PC-3 (cell line): ENCODE measurements around the gene BCL2L13. TPM values are rescaled to one million over a fixed set of nuclear protein-coding genes. Genes with fewer than 3 reads are reported as not detected.
A peak's percentile ranks its signal among the peaks of the same experiment; 100 is the strongest.

Experiments used
- ATAC-seq: fragments of 200-7000 bp; cut with Tn5 transposase; 2 replicates; pipeline ENCODE4 v1.9.1; 2020; ENCODE audit warnings: mild to moderate bottlenecking, moderate library complexity
- BruUV-seq: library from RNA; stranded (reverse); fragments of 400-500 nt; replicated peaks from 2 replicates; lab custom pipeline; 2021; lab: Mats Ljungman, UMichigan
- CTCF ChIA-PET: fragments of 300-600 bp; sonication (Branson Sonifier 250); formaldehyde crosslinking; loops from one replicate; lab custom pipeline; 2022; ENCODE audit warnings: antibody characterized with exemption; lab: Charles Lee
- POLR2A ChIA-PET: fragments of 300-600 bp; sonication (Branson Sonifier 250); formaldehyde crosslinking; loops from one replicate; lab custom pipeline; 2022; ENCODE audit warnings: antibody characterized with exemption; ENCODE audit not compliant: unreplicated experiment; lab: Charles Lee
- DNase-seq: peaks from one replicate; pipeline ENCODE4 v3.0.0-alpha.2; 2015
- H2AFZ ChIP-seq: fragments of 300-600 bp; sonication (generic); 2 replicates; pipeline ENCODE4 v1.6.0; 2016; ENCODE audit warnings: antibody characterized with exemption, low read length
- H3F3A ChIP-seq: fragments of 300-600 bp; sonication (generic); one replicate; pipeline ENCODE4 v1.6.0; 2017; ENCODE audit warnings: antibody characterized with exemption, low read length, control low read depth, mild to moderate bottlenecking; ENCODE audit not compliant: unreplicated experiment
- H3K27ac ChIP-seq: fragments of 300-600 bp; sonication (generic); 2 replicates; pipeline ENCODE4 v1.5.1; 2016; ENCODE audit warnings: mild to moderate bottlenecking, low read length
- H3K27me3 ChIP-seq: fragments of 300-600 bp; sonication (generic); 2 replicates; pipeline ENCODE4 v1.6.1; 2016; ENCODE audit warnings: low read length, mixed read lengths
- H3K36me3 ChIP-seq: fragments of 300-600 bp; sonication (generic); 2 replicates; pipeline ENCODE4 v1.6.1; 2016; ENCODE audit warnings: low read depth, mixed run types, low read length, mixed read lengths
- H3K4me1 ChIP-seq: fragments of 300-600 bp; sonication (generic); 2 replicates; pipeline ENCODE4 v1.5.1; 2016; ENCODE audit warnings: low read length; ENCODE audit not compliant: insufficient read depth
- H3K4me2 ChIP-seq: fragments of 300-600 bp; sonication (generic); 2 replicates; pipeline ENCODE4 v1.6.0; 2016; ENCODE audit warnings: low read length
- H3K4me3 ChIP-seq: fragments of 300-600 bp; sonication (generic); 2 replicates; pipeline ENCODE4 v1.5.1; 2016; ENCODE audit warnings: mild to moderate bottlenecking, low read length, mixed read lengths
- H3K79me2 ChIP-seq: fragments of 300-600 bp; sonication (generic); 2 replicates; pipeline ENCODE4 v1.6.1; 2017; ENCODE audit warnings: low read length, mixed read lengths
- H3K9ac ChIP-seq: fragments of 300-600 bp; sonication (generic); 2 replicates; pipeline ENCODE4 v1.6.0; 2016; ENCODE audit warnings: mild to moderate bottlenecking, low read length
- H3K9me2 ChIP-seq: fragments of 300-600 bp; sonication (generic); replicated peaks from 2 replicates; pipeline ENCODE4 v1.6.1; 2016; ENCODE audit warnings: mixed run types, low read length, mixed read lengths
- H3K9me3 ChIP-seq: fragments of 300-600 bp; sonication (generic); 2 replicates; pipeline ENCODE4 v1.6.1; 2016; ENCODE audit warnings: low read length, mixed read lengths
- H4K20me1 ChIP-seq: fragments of 300-600 bp; sonication (generic); 2 replicates; pipeline ENCODE4 v1.6.1; 2016; ENCODE audit warnings: low read length, mixed read lengths
- CTCF ChIP-seq: fragments of 300-600 bp; sonication (generic); conservative IDR thresholded peaks from 2 replicates; pipeline ENCODE4 v1.5.1; 2017; ENCODE audit warnings: antibody characterized with exemption, low read depth, mild to moderate bottlenecking, low read length
- EZH2 ChIP-seq: fragments of 300-600 bp; sonication (generic); IDR thresholded peaks from one replicate; pipeline ENCODE4 v1.6.1; 2017; ENCODE audit warnings: antibody characterized with exemption, mild to moderate bottlenecking, low read length; ENCODE audit not compliant: unreplicated experiment
- EZH2phosphoT487 ChIP-seq: fragments of 300-600 bp; sonication (generic); IDR thresholded peaks from 2 replicates; pipeline ENCODE4 v1.6.1; 2018; ENCODE audit warnings: mild to moderate bottlenecking, antibody characterized with exemption, low read length, borderline replicate concordance
- intact Hi-C: fragments of 100-400 bp; cut with micrococcal nuclease; formaldehyde crosslinking; loops from 2 replicates; pipeline ENCODE4 v1.9.0; 2023
- total RNA-seq: library from RNA; depleted of rRNA; stranded (reverse); fragments of >200 nt; gene quantifications from 2 replicates; pipeline ENCODE4 v1.2.3, GENCODE V29; 2014

BCL2L13 gene
- total RNA-seq, 1 experiment from 2014 or later = 31.3 TPM

GRCh38 chr22:17705951-17706900 lies 67.7 kb downstream of the BCL2L13 start:
- BruUV-seq = no TSS peak
- H3K27me3 ChIP-seq = no peaks in the 10 kb centered on the region
- peak overlapping the region; percentile 91 for H3K27ac ChIP-seq
- H3K9me3 ChIP-seq = no peaks in the 10 kb centered on the region
- H3K36me3 ChIP-seq = no peaks in the 10 kb centered on the region
- H3K79me2 ChIP-seq = peaks cover 9% of the 10 kb centered on the region; the same call in 1 of the 2 replicates
- POLR2A ChIA-PET = interaction anchor here (0.7 kb wide), 1 partner anchor 178 kb away, joined by 3 read pairs; no protein-coding TSS in a partner anchor
- ATAC-seq = peak; percentile 99
- no peaks in the 10 kb centered on the region for H3F3A ChIP-seq
- peaks cover 27% of the 10 kb centered on the region for H3K4me1 ChIP-seq
- intact Hi-C loops = loop anchor here (2.0 kb wide), 1 partner anchor 67 kb away; the partner anchor contains the start of gene BCL2L13
- DNase-seq = peak; percentile 83
- TF ChIP-seq EZH2 (no peak), EZH2phosphoT487 (no peak), CTCF (no peak)
- H3K4me3 ChIP-seq = peak overlapping the region; percentile 60
- H4K20me1 ChIP-seq = no peaks in the 10 kb centered on the region
- H3K9ac ChIP-seq = peak overlapping the region; percentile 73
- H3K9me2 ChIP-seq = no peaks in the 10 kb centered on the region
- H2AFZ ChIP-seq = peak overlapping the region; percentile 78
- CTCF ChIA-PET = interaction anchor here (0.7 kb wide), 1 partner anchor 36 kb away, joined by 3 read pairs; no protein-coding TSS in a partner anchor
- H3K4me2 ChIP-seq = peak overlapping the region; percentile 80

GRCh38 chr22:17706947-17707346 lies 68.4 kb downstream of the BCL2L13 start:
- Histone ChIP-seq H3K27me3 (no peaks in the 10 kb centered on the region), H3K4me1 (peaks cover 35% of the 10 kb centered on the region), H2AFZ (peak overlapping the region; percentile 78; the same call in 1 of the 2 replicates), H3K27ac (peak overlapping the region; percentile 91), H3K4me2 (peak overlapping the region; percentile 80), H3K79me2 (peaks cover 9% of the 10 kb centered on the region; the same call in 1 of the 2 replicates), H3K9ac (peak overlapping the region; percentile 73), H4K20me1 (no peaks in the 10 kb centered on the region), H3K36me3 (no peaks in the 10 kb centered on the region), H3F3A (no peaks in the 10 kb centered on the region), H3K9me2 (no peaks in the 10 kb centered on the region), H3K4me3 (peak overlapping the region; percentile 60; the same call in 1 of the 2 replicates), H3K9me3 (no peaks in the 10 kb centered on the region)
- ChIA-PET CTCF (interaction anchor here (0.7 kb wide), 1 partner anchor 36 kb away, joined by 3 read pairs; no protein-coding TSS in a partner anchor), POLR2A (no interaction called here)
- TF ChIP-seq EZH2phosphoT487 = no peak
- no peak for TF ChIP-seq EZH2
- no peak for TF ChIP-seq CTCF
- BruUV-seq = TSS peak; percentile 75
- ATAC-seq = no peak
- no peak for DNase-seq
- intact Hi-C loops = loop anchor here (2.0 kb wide), 1 partner anchor 68 kb away; the partner anchor contains the start of gene BCL2L13
